Neural cell (in vitro differentiated cells): Measurements from ENCODE around the gene SLC4A2.

Experiments used
- CTCF ChIP-seq: fragments of 450-650 bp; IDR thresholded peaks from 2 replicates; pipeline ENCODE4 v1.5.1; 2014; ENCODE audit warnings: antibody characterized with exemption, mild to moderate bottlenecking, moderate library complexity; ENCODE audit not compliant: poor library complexity, severe bottlenecking
- EZH2 ChIP-seq: fragments of 200-600, 300-800 bp; shearing (Covaris generic), sonication (generic); IDR thresholded peaks from 2 replicates; pipeline ENCODE4 v1.6.1; 2014; ENCODE audit warnings: antibody characterized with exemption, low read length, borderline replicate concordance, mild to moderate bottlenecking; ENCODE audit not compliant: insufficient read depth, poor library complexity, severe bottlenecking
- POLR2AphosphoS5 ChIP-seq: IDR thresholded peaks from 2 replicates; pipeline ENCODE4 v1.6.1; 2012
- RAD21 ChIP-seq: fragments of 450-650 bp; conservative IDR thresholded peaks from 2 replicates; pipeline ENCODE4 v1.6.1; 2014; ENCODE audit warnings: antibody characterized with exemption, mild to moderate bottlenecking, moderate library complexity
- REST ChIP-seq: IDR thresholded peaks from 2 replicates; pipeline ENCODE4 v1.6.1; 2012; ENCODE audit warnings: borderline replicate concordance
- SMC3 ChIP-seq: fragments of 450-650 bp; conservative IDR thresholded peaks from 2 replicates; pipeline ENCODE4 v1.6.1; 2014; ENCODE audit warnings: antibody characterized with exemption, mild to moderate bottlenecking, moderate library complexity; ENCODE audit not compliant: poor library complexity

- TF ChIP-seq CTCF (no peak), EZH2 (no peak), POLR2AphosphoS5 (no peak), RAD21 (no peak), REST (no peak), SMC3 (no peak)
Observed at GRCh38 chr7:151117565-151117964, 58.2 kb downstream of the SLC4A2 start.
